Measurements from ENCODE around the gene OLIG2. TPM values are rescaled to one million over a fixed set of nuclear protein-coding genes. Genes with fewer than 3 reads are reported as not detected.

The OLIG2 gene
- total and polyA plus RNA-seq, 5 experiments from 2014 or later, result not detected

- POLR2A ChIA-PET, result no interaction called here
- DNase-seq, result no peak
- Mint-ChIP-seq H3K4me3 (peak overlapping the region in 2 of 10 donors; percentile 4 to 54), H3K4me1 (peaks cover 32 to 53% (median 52%) of the 10 kb centered on the region in 4 donors), H3K9me3 (peaks cover 0 to 2% (median 0%) of the 10 kb centered on the region in 9 donors), H3K27ac (no peak overlapping the region), H3K27me3 (peaks cover 46 to 99% (median 82%) of the 10 kb centered on the region in 5 donors), H3K36me3 (no peaks in the 10 kb centered on the region)
- no peak for ATAC-seq
Observed at GRCh38 chr21:33021667-33022066, 4.1 kb upstream of the OLIG2 start.

GRCh38 chr21:33022489-33022827, 3.3 kb upstream of the OLIG2 start:
- peak overlapping the region in 7 of 10 donors; percentile 28 to 67 (median 54) for H3K4me3 Mint-ChIP-seq

GRCh38 chr21:33022828-33023573, 2.7 kb upstream of the OLIG2 start:
- peaks cover 0 to 2% (median 0%) of the 10 kb centered on the region in 9 donors for H3K9me3 Mint-ChIP-seq
- no peak for DNase-seq
- peak overlapping the region in 8 of 10 donors; percentile 15 to 67 (median 55) for H3K4me3 Mint-ChIP-seq
- H3K27me3 Mint-ChIP-seq, result peaks cover 42 to 93% (median 76%) of the 10 kb centered on the region in 5 donors
- POLR2A ChIA-PET, result interaction anchor here (1.1 kb wide), 1 partner anchor 13 kb away, joined by 3 read pairs; no protein-coding TSS in a partner anchor
- H3K4me1 Mint-ChIP-seq, result peaks cover 36 to 58% (median 56%) of the 10 kb centered on the region in 4 donors
- peak overlapping the region in 1 of 10 donors; percentile 18 for H3K27ac Mint-ChIP-seq
- H3K36me3 Mint-ChIP-seq, result no peaks in the 10 kb centered on the region
- ATAC-seq, result no peak

More at GRCh38 chr21:33022489-33022827, 3.3 kb upstream of the OLIG2 start:
- Mint-ChIP-seq H3K27me3 (peaks cover 44 to 96% (median 79%) of the 10 kb centered on the region in 5 donors), H3K4me1 (peaks cover 36 to 58% (median 56%) of the 10 kb centered on the region in 4 donors), H3K27ac (peak overlapping the region in 1 of 10 donors; percentile 18), H3K9me3 (peaks cover 0 to 2% (median 0%) of the 10 kb centered on the region in 9 donors), H3K36me3 (no peaks in the 10 kb centered on the region)
- DNase-seq (no peak), ATAC-seq (no peak)
- POLR2A ChIA-PET, result interaction anchor here (1.1 kb wide), 1 partner anchor 14 kb away, joined by 3 read pairs; no protein-coding TSS in a partner anchor

DNA sequence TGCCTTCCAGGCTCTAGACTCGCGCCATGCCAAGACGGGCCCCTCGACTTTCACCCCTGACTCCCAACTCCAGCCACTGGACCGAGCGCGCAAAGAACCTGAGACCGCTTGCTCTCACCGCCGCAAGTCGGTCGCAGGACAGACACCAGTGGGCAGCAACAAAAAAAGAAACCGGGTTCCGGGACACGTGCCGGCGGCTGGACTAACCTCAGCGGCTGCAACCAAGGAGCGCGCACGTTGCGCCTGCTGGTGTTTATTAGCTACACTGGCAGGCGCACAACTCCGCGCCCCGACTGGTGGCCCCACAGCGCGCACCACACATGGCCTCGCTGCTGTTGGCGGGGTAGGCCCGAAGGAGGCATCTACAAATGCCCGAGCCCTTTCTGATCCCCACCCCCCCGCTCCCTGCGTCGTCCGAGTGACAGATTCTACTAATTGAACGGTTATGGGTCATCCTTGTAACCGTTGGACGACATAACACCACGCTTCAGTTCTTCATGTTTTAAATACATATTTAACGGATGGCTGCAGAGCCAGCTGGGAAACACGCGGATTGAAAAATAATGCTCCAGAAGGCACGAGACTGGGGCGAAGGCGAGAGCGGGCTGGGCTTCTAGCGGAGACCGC, 2.0 kb upstream of the OLIG2 start:
- H3K36me3 Mint-ChIP-seq, result peaks cover 0 to 3% (median 0%) of the 10 kb centered on the region in 3 donors
- H3K4me1 Mint-ChIP-seq, result peaks cover 39 to 64% (median 62%) of the 10 kb centered on the region in 4 donors
- peaks cover 44 to 93% (median 73%) of the 10 kb centered on the region in 5 donors for H3K27me3 Mint-ChIP-seq
- peak overlapping the region; percentile 22 to 79 (median 64) for H3K4me3 Mint-ChIP-seq
- ATAC-seq (no peak), DNase-seq (no peak)
- peaks cover 0 to 2% (median 0%) of the 10 kb centered on the region in 9 donors for H3K9me3 Mint-ChIP-seq
- peak overlapping the region in 1 of 10 donors; percentile 57 for H3K27ac Mint-ChIP-seq
- POLR2A ChIA-PET, result interaction anchor here (1.1 kb wide), 1 partner anchor 13 kb away, joined by 3 read pairs; no protein-coding TSS in a partner anchor

DNA sequence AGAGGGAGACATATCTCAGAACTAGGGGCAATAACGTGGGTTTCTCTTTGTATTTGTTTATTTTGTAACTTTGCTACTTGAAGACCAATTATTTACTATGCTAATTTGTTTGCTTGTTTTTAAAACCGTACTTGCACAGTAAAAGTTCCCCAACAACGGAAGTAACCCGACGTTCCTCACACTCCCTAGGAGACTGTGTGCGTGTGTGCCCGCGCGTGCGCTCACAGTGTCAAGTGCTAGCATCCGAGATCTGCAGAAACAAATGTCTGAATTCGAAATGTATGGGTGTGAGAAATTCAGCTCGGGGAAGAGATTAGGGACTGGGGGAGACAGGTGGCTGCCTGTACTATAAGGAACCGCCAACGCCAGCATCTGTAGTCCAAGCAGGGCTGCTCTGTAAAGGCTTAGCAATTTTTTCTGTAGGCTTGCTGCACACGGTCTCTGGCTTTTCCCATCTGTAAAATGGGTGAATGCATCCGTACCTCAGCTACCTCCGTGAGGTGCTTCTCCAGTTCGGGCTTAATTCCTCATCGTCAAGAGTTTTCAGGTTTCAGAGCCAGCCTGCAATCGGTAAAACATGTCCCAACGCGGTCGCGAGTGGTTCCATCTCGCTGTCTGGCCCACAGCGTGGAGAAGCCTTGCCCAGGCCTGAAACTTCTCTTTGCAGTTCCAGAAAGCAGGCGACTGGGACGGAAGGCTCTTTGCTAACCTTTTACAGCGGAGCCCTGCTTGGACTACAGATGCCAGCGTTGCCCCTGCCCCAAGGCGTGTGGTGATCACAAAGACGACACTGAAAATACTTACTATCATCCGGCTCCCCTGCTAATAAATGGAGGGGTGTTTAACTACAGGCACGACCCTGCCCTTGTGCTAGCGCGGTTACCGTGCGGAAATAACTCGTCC, 1.3 kb upstream of the OLIG2 start:
- ATAC-seq, result no peak
- H3K27ac Mint-ChIP-seq, result peak overlapping the region in 3 of 10 donors; percentile 27 to 57 (median 50)
- POLR2A ChIA-PET, result no interaction called here
- DNase-seq, result no peak
- H3K27me3 Mint-ChIP-seq, result peaks cover 39 to 93% (median 70%) of the 10 kb centered on the region in 5 donors
- H3K36me3 Mint-ChIP-seq, result peaks cover 0 to 3% (median 0%) of the 10 kb centered on the region in 3 donors
- H3K4me1 Mint-ChIP-seq, result peaks cover 33 to 64% (median 62%) of the 10 kb centered on the region in 4 donors
- peaks cover 0 to 2% (median 0%) of the 10 kb centered on the region in 9 donors for H3K9me3 Mint-ChIP-seq
- H3K4me3 Mint-ChIP-seq, result peak overlapping the region in 9 of 10 donors; percentile 46 to 79 (median 68)

- POLR2A ChIA-PET, result no interaction called here
- peaks cover 0 to 3% (median 0%) of the 10 kb centered on the region in 3 donors for H3K36me3 Mint-ChIP-seq
- peaks cover 0 to 2% (median 0%) of the 10 kb centered on the region in 9 donors for H3K9me3 Mint-ChIP-seq
- H3K27ac Mint-ChIP-seq, result no peak overlapping the region
- DNase-seq (no peak), ATAC-seq (no peak)
- peaks cover 32 to 66% (median 62%) of the 10 kb centered on the region in 4 donors for H3K4me1 Mint-ChIP-seq
- H3K4me3 Mint-ChIP-seq, result peak overlapping the region in 6 of 10 donors; percentile 26 to 66 (median 48)
- peaks cover 41 to 93% (median 75%) of the 10 kb centered on the region in 5 donors for H3K27me3 Mint-ChIP-seq
Observed at GRCh38 chr21:33025106-33025488, 638 bp upstream of the OLIG2 start.

GRCh38 chr21:33026443-33026858, 716 bp downstream of the OLIG2 start:
- ATAC-seq (no peak), DNase-seq (no peak)
- Mint-ChIP-seq H3K9me3 (peaks cover 0 to 2% (median 0%) of the 10 kb centered on the region in 9 donors), H3K4me1 (peaks cover 27 to 57% (median 53%) of the 10 kb centered on the region in 4 donors), H3K4me3 (peak overlapping the region in 9 of 10 donors; percentile 14 to 76 (median 63)), H3K36me3 (peaks cover 0 to 3% (median 0%) of the 10 kb centered on the region in 3 donors), H3K27me3 (peaks cover 36 to 93% (median 75%) of the 10 kb centered on the region in 5 donors), H3K27ac (peak overlapping the region in 1 of 10 donors; percentile 24)
- POLR2A ChIA-PET, result interaction anchor here (1.4 kb wide), 1 partner anchor 10 kb away, joined by 6 read pairs; no protein-coding TSS in a partner anchor

GRCh38 chr21:33026878-33027400, 1.2 kb downstream of the OLIG2 start:
- POLR2A ChIA-PET, result interaction anchor here (1.4 kb wide), 1 partner anchor 9 kb away, joined by 6 read pairs; no protein-coding TSS in a partner anchor
- H3K4me1 Mint-ChIP-seq, result peaks cover 27 to 57% (median 53%) of the 10 kb centered on the region in 4 donors
- no peak for ATAC-seq
- H3K36me3 Mint-ChIP-seq, result peaks cover 0 to 3% (median 0%) of the 10 kb centered on the region in 3 donors
- H3K4me3 Mint-ChIP-seq, result peak overlapping the region in 8 of 10 donors; percentile 15 to 76 (median 56)
- peaks cover 34 to 93% (median 72%) of the 10 kb centered on the region in 5 donors for H3K27me3 Mint-ChIP-seq
- H3K27ac Mint-ChIP-seq, result peak overlapping the region in 1 of 10 donors; percentile 24
- no peak for DNase-seq
- peaks cover 0 to 2% (median 0%) of the 10 kb centered on the region in 9 donors for H3K9me3 Mint-ChIP-seq

GRCh38 chr21:33027401-33028286, 1.9 kb downstream of the OLIG2 start:
- Mint-ChIP-seq H3K4me1 (peaks cover 24 to 50% (median 47%) of the 10 kb centered on the region in 4 donors), H3K27me3 (peaks cover 34 to 93% (median 72%) of the 10 kb centered on the region in 5 donors), H3K9me3 (peaks cover 0 to 2% (median 0%) of the 10 kb centered on the region in 9 donors), H3K36me3 (peaks cover 0 to 3% (median 0%) of the 10 kb centered on the region in 3 donors), H3K4me3 (peak overlapping the region in 4 of 10 donors; percentile 66 to 83 (median 68)), H3K27ac (peak overlapping the region in 1 of 10 donors; percentile 24)
- POLR2A ChIA-PET, result interaction anchor here (1.4 kb wide), 1 partner anchor 8 kb away, joined by 6 read pairs; no protein-coding TSS in a partner anchor
- ATAC-seq (peak; percentile 38 to 42), DNase-seq (no peak)

GRCh38 chr21:33028287-33028670, 2.5 kb downstream of the OLIG2 start:
- Mint-ChIP-seq H3K36me3 (peaks cover 0 to 3% (median 0%) of the 10 kb centered on the region in 3 donors), H3K9me3 (peaks cover 0 to 2% (median 0%) of the 10 kb centered on the region in 9 donors), H3K27me3 (peaks cover 34 to 89% (median 70%) of the 10 kb centered on the region in 5 donors), H3K4me1 (peaks cover 23 to 48% (median 45%) of the 10 kb centered on the region in 4 donors), H3K27ac (peak overlapping the region in 1 of 10 donors; percentile 53), H3K4me3 (peak overlapping the region in 9 of 10 donors; percentile 63 to 86 (median 70))
- DNase-seq (no peak), ATAC-seq (no peak)
- POLR2A ChIA-PET, result no interaction called here
